T47D (cell line): ENCODE measurements around the gene CASK.
"Not testable (repeated sequence)": the region's sequence is repeated elsewhere in the genome, so short reads cannot be mapped to it uniquely, and the experiment has no call there.

ENCODE experiments used
- DNase-seq, 2 experiments: peaks; one replicate each; pipeline versions ENCODE4 v3.0.0 to v3.0.0-alpha.2; 2011 to 2012; ENCODE audit warnings: low read depth in 1 of 2, low spot score in 1 of 2
- JUND ChIP-seq: IDR thresholded peaks from 2 replicates; pipeline ENCODE4 v1.6.1; 2012; ENCODE audit warnings: low read depth
- in situ Hi-C: cut with HindIII; loops from 2 replicates; pipeline ENCODE4 v1.10.0; 2016; ENCODE audit warnings: low sequenced_read_pairs, low pct_unique_long_range_greater_than_20kb

CASK gene

DNA sequence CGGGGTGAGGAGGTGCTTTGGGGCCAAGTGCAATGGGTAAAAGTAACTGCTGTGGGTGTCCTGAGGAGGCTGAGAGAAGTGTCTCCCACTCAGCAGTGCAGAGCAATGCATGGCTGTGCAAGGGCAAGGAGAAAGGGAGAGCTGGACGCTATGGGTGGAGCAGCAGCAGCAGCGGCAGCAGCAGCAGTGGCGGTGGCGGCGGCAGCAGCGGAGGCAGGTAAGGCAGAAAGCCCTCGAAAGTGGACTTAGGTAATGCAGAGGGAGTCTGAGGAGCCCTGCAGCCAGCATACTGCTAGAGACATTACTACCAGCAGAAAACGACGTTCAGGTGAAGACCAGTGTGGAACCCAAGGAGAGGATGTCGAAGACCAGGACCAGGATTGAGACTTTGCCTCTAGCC lies 394.1 kb downstream of the CASK start:
- in situ Hi-C loops, result no loop called here
- DNase-seq, result no peak

DNA sequence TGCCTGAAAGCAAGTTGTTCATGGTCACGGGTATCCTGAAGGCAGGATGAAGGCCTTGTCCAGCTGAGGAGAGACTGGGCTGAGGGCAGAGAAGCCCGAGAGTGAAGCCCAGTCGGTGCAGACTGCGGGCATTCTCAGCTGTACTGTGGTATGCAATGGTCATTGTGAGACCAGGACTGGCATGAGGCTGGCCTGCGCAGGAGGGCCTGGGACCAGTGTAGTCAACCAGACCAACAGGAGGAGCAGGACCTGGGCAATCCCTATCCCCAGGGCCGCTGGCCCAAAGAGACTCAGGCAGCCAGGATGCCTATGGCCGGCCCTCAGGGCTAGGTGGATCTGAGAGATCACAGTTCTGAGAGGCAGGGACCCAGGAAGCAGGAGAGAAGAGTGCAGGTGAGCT lies 394.6 kb downstream of the CASK start:
- no peak for DNase-seq
- in situ Hi-C loops, result no loop called here
- no peak for TF ChIP-seq JUND

More for the DNA sequence above, 394.1 kb downstream of the CASK start:
- TF ChIP-seq JUND, result no peak

DNA sequence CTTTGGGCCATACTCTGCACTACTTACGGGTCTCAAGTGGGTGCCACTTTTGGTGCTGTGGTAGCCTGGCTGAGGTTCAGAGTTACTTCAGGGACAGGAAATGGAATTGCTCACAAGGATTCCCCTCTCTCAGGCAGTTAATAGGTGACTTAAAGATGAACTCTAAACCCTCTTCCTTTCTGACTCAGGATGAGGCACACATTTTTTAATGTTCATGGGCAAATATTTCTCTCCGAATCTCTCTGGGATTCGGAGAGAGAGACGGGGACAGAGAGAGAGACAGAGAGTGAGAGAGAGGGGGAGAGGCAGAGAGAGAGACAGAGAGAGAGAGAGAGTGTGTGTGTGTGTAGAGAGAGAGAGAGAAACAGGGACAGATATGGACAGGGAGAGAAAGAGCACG lies 396.4 kb downstream of the CASK start:
- TF ChIP-seq JUND, result no peak
- in situ Hi-C loops, result no loop called here
- DNase-seq, result no peak

DNA sequence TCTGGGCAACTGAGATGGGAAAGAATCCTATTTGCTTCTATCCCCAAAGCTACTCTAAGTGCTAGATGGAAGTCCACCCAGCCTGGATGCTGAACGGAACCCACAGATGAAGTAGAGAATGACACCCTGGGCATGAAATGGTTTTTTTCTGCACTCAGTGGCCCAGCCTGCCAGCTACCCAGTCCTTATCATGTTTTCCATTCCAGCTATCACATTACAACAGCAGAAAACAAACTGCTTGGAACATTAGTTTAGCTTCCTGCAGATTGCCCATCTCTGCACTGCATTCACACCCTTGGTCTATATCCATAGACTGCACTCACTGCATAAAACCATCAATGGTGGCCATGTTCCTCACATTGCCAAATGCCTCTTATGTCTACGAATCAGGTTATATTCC lies 397.1 kb downstream of the CASK start:
- in situ Hi-C loops, result no loop called here
- no peak for DNase-seq
- no peak for TF ChIP-seq JUND

DNA sequence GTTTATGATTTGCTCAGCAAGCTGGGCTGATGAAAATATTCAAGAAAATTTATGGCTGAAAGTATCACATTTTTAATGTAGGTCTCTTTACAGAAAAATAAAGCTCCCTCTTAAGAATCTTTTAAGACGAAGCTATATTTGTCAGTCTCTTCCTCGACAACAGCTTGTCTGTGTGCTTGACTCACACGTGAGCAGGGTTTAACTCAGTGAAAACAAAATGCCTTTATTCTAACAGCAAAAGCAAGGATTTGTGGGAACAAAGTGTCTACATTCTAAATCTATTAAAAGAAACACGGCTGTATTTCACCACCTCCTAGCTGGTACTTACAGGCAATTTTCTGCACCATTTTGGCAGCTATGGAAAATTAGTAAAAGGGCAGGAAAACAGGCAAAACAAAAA lies 400.7 kb downstream of the CASK start:
- TF ChIP-seq JUND, result no peak
- in situ Hi-C loops, result no loop called here
- DNase-seq, result no peak

DNA sequence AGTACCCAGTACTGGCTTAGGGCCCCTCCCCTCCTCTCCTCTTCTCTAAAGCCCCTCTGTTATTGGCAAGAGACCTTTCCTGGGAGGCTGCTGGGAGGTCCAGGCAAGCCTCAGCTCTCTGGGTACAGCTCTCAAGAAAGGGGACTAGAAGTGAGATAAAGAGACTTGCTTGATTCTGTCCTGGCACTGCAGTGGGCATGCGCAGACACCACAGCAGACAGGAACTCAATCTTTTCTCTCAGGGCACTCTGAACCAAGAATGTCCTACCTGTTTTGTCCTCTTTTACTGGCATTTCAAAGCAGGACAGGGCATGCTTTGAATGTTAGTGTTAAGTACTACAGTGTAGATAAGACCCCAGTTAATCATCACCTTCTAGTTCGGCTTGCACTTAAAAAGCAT lies 401.3 kb downstream of the CASK start:
- no peak for TF ChIP-seq JUND
- DNase-seq, result no peak
- in situ Hi-C loops, result no loop called here

DNA sequence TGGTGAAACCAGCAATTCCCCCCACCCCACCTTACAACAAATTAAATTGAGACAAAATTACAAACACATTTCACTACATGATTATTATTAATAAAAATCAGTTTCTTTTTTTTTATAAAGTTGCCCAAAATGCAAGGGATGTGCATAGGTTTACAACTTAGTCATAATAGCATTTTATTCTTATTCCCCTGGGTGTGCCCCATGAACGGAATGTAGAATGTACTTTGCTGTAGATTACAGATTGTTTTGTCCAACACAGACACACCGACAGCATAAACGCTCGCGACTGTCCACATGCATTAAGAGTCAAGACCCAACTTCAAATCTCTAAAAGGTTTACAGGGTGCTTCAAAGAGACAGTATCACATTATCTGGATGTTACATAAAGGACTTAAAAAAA lies 403.9 kb downstream of the CASK start:
- in situ Hi-C loops, result no loop called here
- TF ChIP-seq JUND, result no peak
- no peak for DNase-seq

DNA sequence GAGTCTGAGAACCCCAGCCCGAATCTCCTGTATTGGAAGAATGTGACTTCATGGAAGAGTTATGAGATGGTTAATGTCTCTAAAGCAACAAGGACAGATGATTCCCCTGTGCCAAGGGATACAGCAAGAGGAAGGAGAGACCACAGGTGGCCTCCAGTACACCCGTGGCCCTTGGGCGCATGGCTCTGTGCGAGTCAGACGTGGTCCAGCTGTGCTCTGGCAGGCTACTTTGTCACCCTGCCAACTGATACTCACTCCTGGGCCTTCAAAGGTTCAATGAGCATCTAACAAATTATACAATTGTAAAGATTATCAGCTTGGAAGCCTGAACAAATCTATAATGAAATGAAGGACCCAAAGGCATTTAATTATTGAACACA lies 404.5 kb downstream of the CASK start:
- TF ChIP-seq JUND, result no peak
- DNase-seq, result no peak
- in situ Hi-C loops, result no loop called here

DNA sequence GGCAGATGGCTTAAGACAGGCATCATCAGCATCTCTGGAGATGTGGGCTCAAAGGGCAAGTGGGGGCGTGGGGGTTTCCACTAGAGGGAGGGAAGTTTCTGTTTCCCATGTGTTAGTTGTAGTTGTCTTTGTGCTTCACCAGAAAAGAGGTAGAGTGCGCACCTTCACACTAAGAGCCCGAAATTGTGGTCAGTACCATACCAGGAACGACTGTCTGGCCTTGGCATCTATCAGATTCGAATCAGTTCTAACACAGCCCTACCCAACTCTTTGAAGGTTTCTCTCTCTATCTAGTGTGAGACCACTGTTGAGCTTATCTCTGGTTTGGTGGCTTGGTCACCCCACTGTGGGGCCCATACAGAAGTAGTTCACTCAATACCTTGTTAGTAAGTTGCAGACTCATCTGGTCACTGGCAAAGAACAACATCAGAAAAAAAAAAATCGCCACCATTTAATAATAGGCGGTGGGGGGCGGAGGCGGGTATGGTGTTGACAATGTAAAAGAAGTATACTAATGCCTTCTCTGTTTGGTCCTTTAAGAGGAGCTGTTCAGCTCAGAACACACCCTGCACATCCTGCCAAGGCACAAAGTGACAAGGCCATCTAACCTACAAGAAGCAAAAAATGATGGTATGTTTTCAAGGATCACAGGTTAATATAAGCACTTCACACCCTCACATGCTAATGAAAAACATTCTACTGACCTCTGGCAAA lies 405.1 kb downstream of the CASK start:
- in situ Hi-C loops, result no loop called here
- DNase-seq, result no peak
- no peak for TF ChIP-seq JUND

DNA sequence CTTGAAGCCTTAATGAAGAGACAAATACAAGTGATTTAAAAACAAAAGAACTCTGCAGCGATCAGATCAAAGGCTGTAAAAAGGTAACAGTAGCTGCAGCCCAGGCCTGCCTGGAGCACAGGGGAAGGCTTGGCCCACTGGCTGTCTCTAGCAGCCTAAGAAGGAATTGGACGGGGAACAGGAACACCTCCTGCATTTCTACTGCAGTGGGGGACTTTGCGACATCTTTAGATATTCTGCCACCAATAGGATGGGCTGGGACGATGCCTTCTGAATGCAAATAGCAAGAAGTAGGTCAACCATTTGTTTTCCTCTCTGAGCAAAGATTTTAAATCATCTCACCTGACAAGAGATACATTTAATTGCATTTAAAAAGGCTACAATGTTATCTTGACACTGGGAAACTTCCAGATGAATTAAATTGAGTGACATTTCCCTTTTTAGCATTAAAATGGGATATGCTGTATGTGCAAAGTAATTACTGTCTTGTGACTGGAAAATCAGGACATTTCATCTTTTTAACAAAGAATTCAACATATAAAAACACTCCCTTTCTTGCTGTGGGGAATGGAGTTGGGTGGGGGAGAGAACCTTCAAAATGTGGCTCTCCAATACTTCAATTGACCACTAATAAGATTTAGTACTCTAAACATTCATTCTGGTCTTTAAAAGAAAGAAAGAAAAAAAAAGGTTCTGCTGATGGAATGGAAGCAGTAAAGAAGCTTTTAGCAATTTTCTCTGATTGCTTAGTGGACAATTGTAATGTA lies 406.2 kb downstream of the CASK start:
- in situ Hi-C loops, result no loop called here
- no peak for TF ChIP-seq JUND
- DNase-seq, result no peak

DNA sequence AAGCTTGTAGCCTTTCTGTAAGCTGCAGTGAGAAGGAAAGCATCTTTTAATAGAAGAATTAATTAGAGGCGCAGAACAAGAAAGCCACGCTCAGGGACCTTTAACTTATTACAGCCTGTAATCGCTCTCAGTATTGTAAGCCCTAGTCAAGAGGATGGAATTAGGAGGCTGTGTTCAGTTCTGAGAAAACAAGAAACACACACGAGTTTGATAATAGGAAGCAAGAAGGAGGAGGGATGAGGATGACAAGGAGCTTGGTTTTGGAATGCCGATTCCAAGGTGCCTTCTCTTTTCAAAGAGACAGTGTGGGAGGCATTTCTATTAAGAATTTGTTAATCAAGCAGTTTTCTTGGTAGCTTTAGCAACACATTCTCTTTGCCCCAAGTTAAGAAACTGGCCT lies 406.9 kb downstream of the CASK start:
- in situ Hi-C loops, result no loop called here
- TF ChIP-seq JUND, result no peak
- no peak for DNase-seq

DNA sequence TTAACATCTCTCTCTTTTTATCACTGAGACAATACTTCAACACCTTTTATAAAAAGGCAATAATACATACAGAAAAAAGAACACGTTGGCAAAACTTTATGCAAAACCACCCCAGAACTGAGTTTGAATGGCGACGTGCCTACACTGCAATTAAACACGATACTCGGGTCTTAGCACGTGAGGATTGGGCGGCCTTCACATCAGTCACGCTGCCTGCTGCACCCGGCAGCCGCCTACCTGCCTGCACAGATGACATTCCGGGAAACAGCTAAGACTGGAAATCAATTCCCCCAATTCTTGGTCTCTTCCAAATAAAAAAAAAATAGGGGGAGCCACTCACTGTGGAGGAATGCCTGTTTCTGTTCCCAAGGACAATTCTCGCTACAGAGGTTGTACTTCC lies 408.0 kb downstream of the CASK start:
- TF ChIP-seq JUND, result no peak
- no peak for DNase-seq
- in situ Hi-C loops, result no loop called here

DNA sequence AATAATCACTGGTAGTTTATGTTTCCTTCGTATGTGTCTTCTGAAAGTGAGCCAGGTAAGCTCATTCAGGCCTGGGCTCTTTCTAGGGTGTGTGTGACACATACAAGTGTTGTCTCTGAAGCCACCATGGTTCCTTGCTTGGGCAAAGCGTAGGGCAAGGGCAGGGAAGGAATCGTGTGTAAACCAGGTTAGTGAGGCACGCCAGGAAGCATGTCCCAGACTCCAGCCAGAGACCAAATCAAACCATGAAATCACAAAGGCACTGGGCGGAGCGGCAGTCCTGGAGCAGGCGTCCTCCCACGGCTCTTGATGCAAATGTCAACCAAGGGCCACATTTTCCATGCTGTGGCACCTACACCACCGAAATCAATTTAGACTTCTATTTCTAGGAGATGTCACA lies 409.2 kb downstream of the CASK start:
- TF ChIP-seq JUND, result no peak
- no peak for DNase-seq
- in situ Hi-C loops, result no loop called here

DNA sequence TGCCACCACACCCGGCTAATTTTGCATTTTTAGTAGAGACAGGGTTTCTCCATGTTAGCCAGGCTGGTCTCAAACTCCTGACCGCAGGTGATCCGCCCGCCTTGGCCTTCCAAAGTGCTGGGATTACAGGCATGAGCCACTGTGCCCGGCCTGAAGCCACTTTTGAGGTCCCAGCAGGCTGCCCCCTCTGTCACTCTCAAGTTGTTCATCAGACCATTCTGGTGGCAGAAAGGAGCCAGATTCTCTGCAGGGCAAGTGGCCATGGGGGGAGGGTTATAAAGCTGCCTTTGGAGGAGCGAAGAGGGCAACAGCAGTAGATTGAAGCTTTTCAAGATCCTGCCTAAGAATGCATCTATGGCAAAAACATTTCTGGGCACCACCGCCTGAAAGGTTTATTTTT lies 410.5 kb downstream of the CASK start:
- in situ Hi-C loops, DNase-seq: not testable (repeated sequence)
